SK-N-MC (cell line): ENCODE results near the gene DCN.
"Not testable (repeated sequence)": the region's sequence is repeated elsewhere in the genome, so short reads cannot be mapped to it uniquely, and the experiment has no call there.

Experiments
- EZH2 ChIP-seq: fragments of 200-600 bp; sonication (generic); IDR thresholded peaks from one replicate; pipeline ENCODE4 v1.6.1; 2017; ENCODE audit warnings: antibody characterized with exemption
- FOXP2 ChIP-seq: optimal IDR thresholded peaks from 2 replicates; pipeline ENCODE3; 2011; ENCODE audit warnings: mild to moderate bottlenecking, moderate library complexity; ENCODE audit not compliant: insufficient read depth; ENCODE audit errors: extremely low read length, control extremely low read depth
- POLR2AphosphoS5 ChIP-seq: IDR thresholded peaks from 2 replicates; pipeline ENCODE4 v1.6.1; 2012; ENCODE audit warnings: mild to moderate bottlenecking, low read depth, low read length, borderline replicate concordance

DNA sequence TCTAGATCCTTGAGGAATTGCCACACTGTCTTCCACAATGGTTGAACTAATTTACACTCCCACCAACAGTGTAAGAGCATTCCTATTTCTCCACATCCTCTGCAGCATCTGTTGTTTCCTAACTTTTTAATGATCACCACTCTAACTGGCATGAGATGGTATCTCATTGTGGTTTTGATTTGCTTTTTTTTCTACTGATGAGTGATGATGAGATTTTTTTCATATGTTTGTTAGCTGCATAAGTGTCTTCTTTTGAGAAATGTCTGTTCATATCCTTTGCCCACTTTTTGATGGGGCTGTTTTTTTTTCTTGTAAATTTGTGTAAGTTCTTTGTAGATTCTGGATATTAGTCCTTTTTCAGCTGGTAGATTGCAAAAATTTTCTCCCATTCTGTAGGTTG, 24.7 kb upstream of the DCN start:
- not testable (repeated sequence) for TF ChIP-seq POLR2AphosphoS5, EZH2, FOXP2
